ENCODE measurements around the gene CD164.

CD164 gene

DNA sequence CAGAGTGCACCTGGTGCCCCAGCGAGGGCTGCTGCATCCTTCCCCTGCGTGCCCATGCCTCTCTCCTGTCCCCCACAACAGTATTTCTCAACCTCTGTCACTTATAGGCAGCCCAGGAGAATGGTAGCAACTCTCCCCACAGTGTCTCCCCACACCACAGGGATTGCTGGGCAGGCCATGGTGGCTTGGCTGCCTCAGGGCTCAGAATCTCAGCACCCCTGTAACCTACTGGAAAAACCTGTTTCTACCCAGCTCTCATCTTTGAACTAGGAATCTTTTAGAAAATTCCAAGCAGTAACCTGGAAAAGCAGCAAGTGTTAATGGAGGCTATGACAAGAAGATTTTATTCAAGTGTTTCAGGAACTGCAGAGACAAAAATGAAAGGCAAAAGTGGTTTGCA lies 38.0 kb downstream of the CD164 start:
- 84% methylated on average over 2 of the region's 2 CpGs for WGBS
- DNase-seq: no peak

DNA sequence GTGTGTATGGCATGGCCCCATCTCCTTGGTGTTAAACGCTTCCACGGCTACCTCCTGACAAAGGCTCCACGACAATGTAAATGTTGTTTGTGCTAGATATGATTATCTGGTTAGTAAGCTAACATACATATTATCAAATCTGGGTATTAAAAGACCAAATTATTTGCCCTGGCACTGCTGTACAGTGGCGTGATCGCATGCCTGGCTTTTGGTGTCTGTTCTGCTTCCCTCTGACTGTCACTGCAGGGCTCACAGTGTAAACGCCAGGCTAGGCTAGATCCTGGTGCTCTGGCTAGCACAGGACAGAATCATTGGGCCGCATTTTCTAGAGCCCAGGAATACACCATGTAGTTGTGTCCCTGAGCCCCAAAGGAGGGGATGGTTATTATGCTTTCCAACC lies 38.7 kb downstream of the CD164 start:
- Histone ChIP-seq H3K27ac (ENCODE audit: low read length, poor library complexity, severe bottlenecking) (no peak overlapping the region), H3K14ac (ENCODE audit: low read length in 2 of 2) (no peak overlapping the region), H3K18ac (ENCODE audit: low read depth in 1 of 2, low read length in 2 of 2) (no peak overlapping the region), H3K9ac (ENCODE audit: low read length) (no peak overlapping the region), H3K27me3 (ENCODE audit: control insufficient read depth in 1 of 2, insufficient read depth in 1 of 2, low read length in 2 of 2) (no peaks in the 10 kb centered on the region), H2BK5ac (ENCODE audit: low read depth, low read length, poor library complexity, severe bottlenecking) (no peak overlapping the region), H3K79me1 (replicated peaks; ENCODE audit: low read length, poor library complexity, severe bottlenecking) (no peaks in the 10 kb centered on the region), H2AFZ (ENCODE audit: low read depth, low read length) (no peak overlapping the region), H3K4me3 (ENCODE audit: insufficient read depth in 1 of 2, low read depth in 1 of 2, low read length in 2 of 2) (no peak overlapping the region), H2BK12ac (ENCODE audit: low read length in 2 of 2) (no peak overlapping the region), H2BK15ac (ENCODE audit: low read depth, poor library complexity, severe bottlenecking) (no peak overlapping the region), H3K4me2 (ENCODE audit: low read length, poor library complexity, severe bottlenecking) (no peak overlapping the region), H3K23ac (ENCODE audit: low read length in 2 of 2) (no peak overlapping the region), H3K4me1 (ENCODE audit: control insufficient read depth, insufficient read depth, low read depth, low read length) (no peaks in the 10 kb centered on the region), H2BK120ac (ENCODE audit: low read depth, low read length) (no peak overlapping the region), H2AK5ac (ENCODE audit: low read length, severe bottlenecking) (no peak overlapping the region), H4K8ac (ENCODE audit: low read length) (no peak overlapping the region), H4K91ac (ENCODE audit: low read length) (peak overlapping the region; percentile 22), H3K4ac (ENCODE audit: low read depth in 1 of 2, low read length in 2 of 2) (no peak overlapping the region), H3K9me3 (ENCODE audit: control insufficient read depth, low read length) (no peaks in the 10 kb centered on the region), H3K36me3 (ENCODE audit: control insufficient read depth in 1 of 2, insufficient read depth in 2 of 2, low read depth in 1 of 2, low read length in 2 of 2) (no peaks in the 10 kb centered on the region)
- WGBS: 90% methylated on average over 4 of the region's 7 CpGs
- no peak for DNase-seq

More for the DNA sequence above, 38.0 kb downstream of the CD164 start:
- H3K4me2 ChIP-seq (ENCODE audit: low read length, poor library complexity, severe bottlenecking): no peak overlapping the region
- no peaks in the 10 kb centered on the region for H3K27me3 ChIP-seq (ENCODE audit: control insufficient read depth in 1 of 2, insufficient read depth in 1 of 2, low read length in 2 of 2)
- H4K91ac ChIP-seq (ENCODE audit: low read length): no peak overlapping the region
- H2BK120ac ChIP-seq (ENCODE audit: low read depth, low read length): no peak overlapping the region
- no peak overlapping the region for H4K8ac ChIP-seq (ENCODE audit: low read length)
- H2BK12ac ChIP-seq (ENCODE audit: low read length in 2 of 2): no peak overlapping the region
- no peak overlapping the region for H2AK5ac ChIP-seq (ENCODE audit: low read length, severe bottlenecking)
- H3K27ac ChIP-seq (ENCODE audit: low read length, poor library complexity, severe bottlenecking): no peak overlapping the region
- H2BK15ac ChIP-seq (ENCODE audit: low read depth, poor library complexity, severe bottlenecking): no peak overlapping the region
- no peak overlapping the region for H3K4ac ChIP-seq (ENCODE audit: low read depth in 1 of 2, low read length in 2 of 2)
- H3K79me1 ChIP-seq (replicated peaks; ENCODE audit: low read length, poor library complexity, severe bottlenecking): no peaks in the 10 kb centered on the region
- no peaks in the 10 kb centered on the region for H3K36me3 ChIP-seq (ENCODE audit: control insufficient read depth in 1 of 2, insufficient read depth in 2 of 2, low read depth in 1 of 2, low read length in 2 of 2)
- no peaks in the 10 kb centered on the region for H3K4me1 ChIP-seq (ENCODE audit: control insufficient read depth, insufficient read depth, low read depth, low read length)
- H2BK5ac ChIP-seq (ENCODE audit: low read depth, low read length, poor library complexity, severe bottlenecking): no peak overlapping the region
- no peaks in the 10 kb centered on the region for H3K9me3 ChIP-seq (ENCODE audit: control insufficient read depth, low read length)
- no peak overlapping the region for H3K9ac ChIP-seq (ENCODE audit: low read length)
- H3K23ac ChIP-seq (ENCODE audit: low read length in 2 of 2): no peak overlapping the region
- H3K4me3 ChIP-seq (ENCODE audit: insufficient read depth in 1 of 2, low read depth in 1 of 2, low read length in 2 of 2): no peak overlapping the region
- no peak overlapping the region for H2AFZ ChIP-seq (ENCODE audit: low read depth, low read length)
- H3K14ac ChIP-seq (ENCODE audit: low read length in 2 of 2): no peak overlapping the region
- no peak overlapping the region for H3K18ac ChIP-seq (ENCODE audit: low read depth in 1 of 2, low read length in 2 of 2)

DNA sequence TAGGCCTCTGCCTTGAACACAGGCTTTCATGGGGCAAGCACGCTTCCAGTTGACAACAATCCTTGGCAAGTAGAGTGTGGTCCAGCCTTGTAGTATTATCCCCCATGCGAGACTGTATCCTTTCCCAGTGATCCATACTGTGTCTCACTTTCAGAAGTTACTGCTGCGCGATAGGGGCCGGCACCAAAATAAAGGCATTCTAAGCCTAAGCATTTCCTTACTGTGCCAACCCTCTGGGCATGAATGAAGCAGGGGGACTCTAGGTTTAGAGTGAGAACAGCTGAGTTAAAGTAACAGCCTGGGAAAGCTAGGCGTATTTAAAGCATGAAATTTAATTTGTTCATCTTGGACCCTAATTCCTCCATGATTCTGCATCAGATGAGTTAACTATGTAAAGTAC lies 39.4 kb downstream of the CD164 start:
- Histone ChIP-seq H3K79me1 (replicated peaks; ENCODE audit: low read length, poor library complexity, severe bottlenecking) (no peaks in the 10 kb centered on the region), H2BK5ac (ENCODE audit: low read depth, low read length, poor library complexity, severe bottlenecking) (no peak overlapping the region), H3K27ac (ENCODE audit: low read length, poor library complexity, severe bottlenecking) (no peak overlapping the region), H3K4me1 (ENCODE audit: control insufficient read depth, insufficient read depth, low read depth, low read length) (no peaks in the 10 kb centered on the region), H3K36me3 (ENCODE audit: control insufficient read depth in 1 of 2, insufficient read depth in 2 of 2, low read depth in 1 of 2, low read length in 2 of 2) (no peaks in the 10 kb centered on the region), H3K4ac (ENCODE audit: low read depth in 1 of 2, low read length in 2 of 2) (no peak overlapping the region), H3K9ac (ENCODE audit: low read length) (no peak overlapping the region), H3K4me2 (ENCODE audit: low read length, poor library complexity, severe bottlenecking) (no peak overlapping the region), H2BK12ac (ENCODE audit: low read length in 2 of 2) (no peak overlapping the region), H3K14ac (ENCODE audit: low read length in 2 of 2) (no peak overlapping the region), H3K23ac (ENCODE audit: low read length in 2 of 2) (no peak overlapping the region), H2BK15ac (ENCODE audit: low read depth, poor library complexity, severe bottlenecking) (no peak overlapping the region), H3K18ac (ENCODE audit: low read depth in 1 of 2, low read length in 2 of 2) (no peak overlapping the region), H2AFZ (ENCODE audit: low read depth, low read length) (no peak overlapping the region), H2AK5ac (ENCODE audit: low read length, severe bottlenecking) (no peak overlapping the region), H4K8ac (ENCODE audit: low read length) (no peak overlapping the region), H3K27me3 (ENCODE audit: control insufficient read depth in 1 of 2, insufficient read depth in 1 of 2, low read length in 2 of 2) (no peaks in the 10 kb centered on the region), H3K9me3 (ENCODE audit: control insufficient read depth, low read length) (no peaks in the 10 kb centered on the region), H2BK120ac (ENCODE audit: low read depth, low read length) (no peak overlapping the region), H3K4me3 (ENCODE audit: insufficient read depth in 1 of 2, low read depth in 1 of 2, low read length in 2 of 2) (no peak overlapping the region), H4K91ac (ENCODE audit: low read length) (no peak overlapping the region)
- DNase-seq: no peak
- WGBS: 97% methylated on average over 5 of the region's 6 CpGs

DNA sequence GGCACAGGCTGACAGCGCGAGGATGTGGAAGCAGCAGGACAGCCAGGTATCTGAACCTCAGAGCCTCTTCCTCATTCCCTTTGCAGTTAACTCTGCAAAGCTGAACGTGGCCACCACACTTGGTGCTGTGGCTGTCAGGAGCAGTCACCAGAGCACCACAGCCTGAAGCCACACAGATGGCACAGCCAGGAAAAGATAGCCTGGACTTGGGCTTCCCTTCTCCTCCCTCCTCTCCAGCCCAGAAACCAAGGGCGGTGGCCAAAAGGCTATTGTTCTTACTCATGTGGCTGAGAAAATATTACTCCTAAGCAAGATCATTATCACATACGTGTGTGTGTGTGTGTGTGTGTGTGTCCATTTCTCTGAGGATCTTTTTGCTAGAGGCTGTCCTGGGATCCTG lies 39.8 kb downstream of the CD164 start:
- Histone ChIP-seq H3K23ac (ENCODE audit: low read length in 2 of 2) (no peak overlapping the region), H2AFZ (ENCODE audit: low read depth, low read length) (no peak overlapping the region), H3K4ac (ENCODE audit: low read depth in 1 of 2, low read length in 2 of 2) (no peak overlapping the region), H4K91ac (ENCODE audit: low read length) (no peak overlapping the region), H3K36me3 (ENCODE audit: control insufficient read depth in 1 of 2, insufficient read depth in 2 of 2, low read depth in 1 of 2, low read length in 2 of 2) (no peaks in the 10 kb centered on the region), H2BK12ac (ENCODE audit: low read length in 2 of 2) (no peak overlapping the region), H3K4me3 (ENCODE audit: insufficient read depth in 1 of 2, low read depth in 1 of 2, low read length in 2 of 2) (no peak overlapping the region), H2BK120ac (ENCODE audit: low read depth, low read length) (no peak overlapping the region), H3K18ac (ENCODE audit: low read depth in 1 of 2, low read length in 2 of 2) (no peak overlapping the region), H2AK5ac (ENCODE audit: low read length, severe bottlenecking) (no peak overlapping the region), H3K4me1 (ENCODE audit: control insufficient read depth, insufficient read depth, low read depth, low read length) (no peaks in the 10 kb centered on the region), H3K79me1 (replicated peaks; ENCODE audit: low read length, poor library complexity, severe bottlenecking) (no peaks in the 10 kb centered on the region), H3K9ac (ENCODE audit: low read length) (no peak overlapping the region), H3K9me3 (ENCODE audit: control insufficient read depth, low read length) (no peaks in the 10 kb centered on the region), H2BK5ac (ENCODE audit: low read depth, low read length, poor library complexity, severe bottlenecking) (no peak overlapping the region), H3K4me2 (ENCODE audit: low read length, poor library complexity, severe bottlenecking) (no peak overlapping the region), H4K8ac (ENCODE audit: low read length) (no peak overlapping the region), H3K27ac (ENCODE audit: low read length, poor library complexity, severe bottlenecking) (no peak overlapping the region), H2BK15ac (ENCODE audit: low read depth, poor library complexity, severe bottlenecking) (no peak overlapping the region), H3K14ac (ENCODE audit: low read length in 2 of 2) (no peak overlapping the region), H3K27me3 (ENCODE audit: control insufficient read depth in 1 of 2, insufficient read depth in 1 of 2, low read length in 2 of 2) (no peaks in the 10 kb centered on the region)
- WGBS: 91% methylated on average over 5 of the region's 5 CpGs
- DNase-seq: no peak
